Measurements from ENCODE around the gene PRKG1. TPM values are rescaled to one million over a fixed set of nuclear protein-coding genes. Genes with fewer than 3 reads are reported as not detected.

Gene PRKG1
- total RNA-seq, 4 donors from 2014 or later: 17.1 to 36.4 (median 25.8) TPM

DNA sequence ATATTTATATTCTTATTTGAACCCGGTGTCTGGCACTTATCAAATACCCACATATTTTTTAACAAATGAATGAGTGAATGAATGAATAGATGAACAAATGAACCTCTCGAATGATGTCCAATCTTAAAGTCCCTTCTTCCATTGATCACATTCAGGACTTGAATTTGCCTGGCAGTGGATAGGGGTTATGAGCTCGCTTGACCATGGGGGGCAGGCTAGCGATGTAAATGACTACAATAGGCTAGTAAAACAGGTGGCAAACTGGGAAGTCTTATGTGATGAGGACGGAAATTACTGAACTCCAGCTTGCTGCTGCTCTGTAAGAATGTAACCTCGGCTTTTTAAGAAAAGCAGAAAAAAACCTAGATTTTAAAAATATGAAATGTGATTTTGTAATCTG lies 992.1 kb downstream of the PRKG1 start:
- ATAC-seq (ENCODE audit: low FRiP score): no peak
- DNase-seq (ENCODE audit: low spot score): no peak

DNA sequence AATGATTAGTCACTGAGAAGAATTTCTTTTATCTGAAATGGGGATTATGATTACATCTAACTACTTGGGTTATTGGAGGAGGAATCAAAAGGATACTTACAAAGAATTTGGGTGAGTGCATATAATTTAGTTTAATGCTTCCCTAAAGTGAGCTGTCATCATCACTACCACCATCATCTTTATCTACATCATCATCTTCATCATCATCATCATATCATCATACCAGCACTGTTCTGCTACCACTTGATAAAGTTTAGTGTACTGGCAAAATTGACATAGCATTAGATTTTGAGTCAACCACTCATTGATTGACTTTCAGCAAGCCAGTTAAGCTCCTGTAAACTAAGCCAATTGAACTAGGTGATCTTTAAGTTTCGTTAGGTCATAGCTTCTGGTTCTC lies 994.2 kb downstream of the PRKG1 start:
- TF ChIP-seq, protein P1, sequence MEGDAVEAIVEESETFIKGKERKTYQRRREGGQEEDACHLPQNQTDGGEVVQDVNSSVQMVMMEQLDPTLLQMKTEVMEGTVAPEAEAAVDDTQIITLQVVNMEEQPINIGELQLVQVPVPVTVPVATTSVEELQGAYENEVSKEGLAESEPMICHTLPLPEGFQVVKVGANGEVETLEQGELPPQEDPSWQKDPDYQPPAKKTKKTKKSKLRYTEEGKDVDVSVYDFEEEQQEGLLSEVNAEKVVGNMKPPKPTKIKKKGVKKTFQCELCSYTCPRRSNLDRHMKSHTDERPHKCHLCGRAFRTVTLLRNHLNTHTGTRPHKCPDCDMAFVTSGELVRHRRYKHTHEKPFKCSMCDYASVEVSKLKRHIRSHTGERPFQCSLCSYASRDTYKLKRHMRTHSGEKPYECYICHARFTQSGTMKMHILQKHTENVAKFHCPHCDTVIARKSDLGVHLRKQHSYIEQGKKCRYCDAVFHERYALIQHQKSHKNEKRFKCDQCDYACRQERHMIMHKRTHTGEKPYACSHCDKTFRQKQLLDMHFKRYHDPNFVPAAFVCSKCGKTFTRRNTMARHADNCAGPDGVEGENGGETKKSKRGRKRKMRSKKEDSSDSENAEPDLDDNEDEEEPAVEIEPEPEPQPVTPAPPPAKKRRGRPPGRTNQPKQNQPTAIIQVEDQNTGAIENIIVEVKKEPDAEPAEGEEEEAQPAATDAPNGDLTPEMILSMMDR (IDR thresholded peaks at IDR 0.05): no peak
- ATAC-seq (ENCODE audit: low FRiP score) (no peak), DNase-seq (ENCODE audit: low spot score) (no peak)

More for the DNA sequence above, 992.1 kb downstream of the PRKG1 start:
- TF ChIP-seq, protein P1 (IDR thresholded peaks at IDR 0.05): no peak

DNA sequence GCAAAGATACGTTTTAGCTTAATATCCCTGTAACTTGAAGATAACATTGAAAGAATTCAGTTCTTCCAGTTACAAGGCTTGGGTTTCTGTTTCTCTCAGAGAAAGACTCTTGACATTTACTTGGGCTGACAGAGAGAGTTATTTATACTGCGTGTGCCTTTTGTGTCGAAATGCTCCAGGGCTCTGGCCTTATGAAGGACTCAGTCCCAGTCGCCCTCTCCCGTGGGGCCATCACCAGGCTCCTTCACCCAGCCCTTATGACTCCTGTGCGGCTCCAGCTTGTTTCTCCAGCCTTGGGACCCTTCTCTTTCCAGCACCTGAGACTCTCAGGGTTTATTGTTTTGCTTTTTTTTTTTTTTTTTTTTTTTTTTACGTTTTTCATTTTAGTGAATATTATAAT lies 997.5 kb downstream of the PRKG1 start:
- TF ChIP-seq, protein P1 (IDR thresholded peaks at IDR 0.05): no peak
- ATAC-seq (ENCODE audit: low FRiP score): no peak
- DNase-seq (ENCODE audit: low spot score): no peak

DNA sequence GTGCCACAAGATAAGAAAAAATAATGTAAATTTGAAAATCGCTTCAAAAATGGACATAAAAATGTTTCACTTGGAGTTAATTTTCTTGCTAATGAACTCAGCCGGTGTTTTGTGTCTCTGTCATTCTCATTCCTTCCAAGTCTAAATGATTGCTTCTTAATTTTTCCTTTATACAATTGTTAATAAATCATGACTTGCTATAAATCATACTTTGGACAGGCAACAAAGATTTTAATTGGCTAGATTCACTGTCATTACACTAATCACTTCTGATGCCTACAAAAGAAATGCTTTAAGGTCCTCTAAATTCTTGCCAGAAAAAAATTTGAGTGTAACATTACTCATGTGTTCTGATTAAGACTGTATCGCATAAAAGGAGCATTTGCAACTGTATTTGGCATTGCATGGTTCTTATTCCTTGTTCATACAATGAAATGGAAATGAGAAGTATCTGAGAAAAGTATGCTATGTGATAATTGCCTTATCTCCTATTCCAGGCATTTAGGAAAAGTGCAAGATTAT lies 1000.3 kb downstream of the PRKG1 start:
- DNase-seq (ENCODE audit: low spot score): no peak
- ATAC-seq (ENCODE audit: low FRiP score): no peak
- TF ChIP-seq, protein P1 (IDR thresholded peaks at IDR 0.05): no peak

DNA sequence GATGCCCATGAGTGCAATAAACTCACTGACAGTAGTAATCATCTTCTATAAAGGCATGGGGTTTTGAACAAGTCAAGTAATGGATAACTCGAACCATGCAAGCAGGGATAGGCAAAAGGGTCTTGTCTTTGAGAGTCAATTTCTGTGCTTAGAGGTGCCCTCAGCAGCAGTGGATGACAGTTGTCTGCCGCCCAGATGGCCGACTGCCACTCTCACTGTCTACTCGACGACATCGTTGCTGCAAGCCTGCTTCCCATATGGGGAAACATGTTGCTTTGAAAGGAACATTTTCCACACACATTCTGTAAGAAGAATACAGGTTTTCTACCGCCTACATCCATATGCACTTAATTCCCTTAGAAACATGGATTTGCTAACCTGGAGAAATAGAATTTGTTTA lies 1003.5 kb downstream of the PRKG1 start:
- DNase-seq (ENCODE audit: low spot score) (no peak), ATAC-seq (ENCODE audit: low FRiP score) (no peak)
- TF ChIP-seq, protein P1 (IDR thresholded peaks at IDR 0.05): no peak

DNA sequence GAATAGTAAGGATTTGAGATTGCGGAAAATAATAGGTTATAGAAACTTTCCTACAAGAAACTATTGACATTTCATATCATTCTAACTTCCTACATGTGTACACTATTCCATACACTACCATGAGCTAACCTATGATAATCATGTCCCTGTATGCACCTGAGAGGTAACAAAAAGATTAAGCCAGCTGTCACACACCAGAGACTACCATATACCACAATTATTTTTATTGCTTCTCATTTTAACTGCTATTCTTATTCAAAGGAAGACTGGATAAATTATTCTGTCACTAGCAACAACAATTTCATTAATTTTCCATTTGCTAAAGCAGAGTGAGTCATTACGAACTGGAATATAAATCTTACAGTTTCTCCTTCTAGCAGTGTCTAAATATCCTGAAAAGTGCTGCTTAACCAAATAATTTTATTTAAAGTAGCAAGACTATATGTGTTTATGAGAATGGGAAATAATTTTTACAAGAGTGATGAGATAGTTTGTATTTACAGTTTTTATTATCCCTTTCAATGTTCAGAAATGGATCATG lies 1004.2 kb downstream of the PRKG1 start:
- ATAC-seq (ENCODE audit: low FRiP score): no peak
- TF ChIP-seq, protein P1 (IDR thresholded peaks at IDR 0.05): no peak
- no peak for DNase-seq (ENCODE audit: low spot score)

DNA sequence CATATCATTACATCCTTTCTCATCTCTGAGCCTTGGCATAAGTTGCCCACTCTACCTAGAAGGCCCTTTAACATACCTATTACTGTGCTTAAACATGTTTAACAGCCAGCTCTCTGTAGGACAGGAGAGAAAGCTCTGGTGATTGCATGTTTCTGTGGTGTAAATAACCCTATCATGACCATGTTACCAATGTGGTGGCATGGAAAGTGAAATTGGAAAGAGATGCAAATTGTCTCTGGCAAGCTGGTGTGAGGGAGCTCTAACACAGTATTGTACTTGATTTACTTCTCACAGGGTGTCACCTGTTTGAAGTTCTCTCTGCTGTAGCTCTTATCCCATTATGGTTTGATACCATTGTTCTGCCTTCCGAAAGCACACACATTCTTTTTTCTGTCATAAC lies 1008.0 kb downstream of the PRKG1 start:
- TF ChIP-seq, protein P1 (IDR thresholded peaks at IDR 0.05): no peak
- no peak for DNase-seq (ENCODE audit: low spot score)
- ATAC-seq (ENCODE audit: low FRiP score): no peak

Data from omental fat pad (tissue), 4 donors.